GM19438 (cell line): ENCODE measurements around the gene HCFC1.

Source experiments
- ATAC-seq: cut with Tn5 transposase; IDR thresholded peaks from one replicate; pipeline ENCODE4 v1.9.1; 2021; ENCODE audit warnings: low read depth; ENCODE audit not compliant: unreplicated experiment

HCFC1 gene

DNA sequence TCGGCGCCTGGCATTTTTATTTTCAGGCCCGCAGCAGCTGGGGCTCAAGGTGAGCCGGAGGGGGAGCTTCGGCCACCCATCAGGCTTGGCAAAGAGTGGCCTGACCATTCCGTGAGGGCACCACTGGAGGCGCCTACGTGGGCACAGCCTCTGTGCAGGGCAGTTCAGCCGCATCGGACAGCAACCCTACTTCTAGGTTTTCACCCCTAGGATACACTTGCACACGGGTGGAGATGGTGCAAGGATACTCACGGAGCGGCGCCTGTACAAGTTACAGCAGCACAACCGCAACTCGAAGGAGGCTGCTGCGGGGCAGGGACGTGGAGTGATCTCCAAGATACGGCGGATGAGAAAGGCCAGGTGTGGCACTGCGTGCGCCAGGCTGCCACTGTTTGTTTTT is 10.8 kb downstream of the HCFC1 start:
- no peak for ATAC-seq

DNA sequence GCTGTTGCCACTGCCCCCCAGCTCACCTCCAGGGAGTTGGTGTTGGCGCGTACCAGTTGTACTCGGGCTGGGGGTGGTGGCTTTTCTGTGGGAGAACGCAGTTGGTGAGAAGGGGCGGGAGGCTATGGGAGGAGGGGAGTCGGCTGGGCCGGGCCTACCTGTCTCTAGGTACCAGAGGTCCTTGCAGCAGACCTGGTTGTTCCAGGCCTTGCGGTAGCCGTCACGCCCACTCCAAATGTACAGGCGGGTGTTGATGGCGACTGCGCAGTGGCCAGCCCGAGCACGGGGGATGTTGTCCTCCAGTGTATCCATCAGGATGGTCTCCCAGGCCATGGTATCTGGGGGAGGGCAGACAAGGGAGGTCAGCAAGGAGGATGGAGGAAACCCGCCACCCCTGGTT is 11.5 kb downstream of the HCFC1 start:
- no peak for ATAC-seq

DNA sequence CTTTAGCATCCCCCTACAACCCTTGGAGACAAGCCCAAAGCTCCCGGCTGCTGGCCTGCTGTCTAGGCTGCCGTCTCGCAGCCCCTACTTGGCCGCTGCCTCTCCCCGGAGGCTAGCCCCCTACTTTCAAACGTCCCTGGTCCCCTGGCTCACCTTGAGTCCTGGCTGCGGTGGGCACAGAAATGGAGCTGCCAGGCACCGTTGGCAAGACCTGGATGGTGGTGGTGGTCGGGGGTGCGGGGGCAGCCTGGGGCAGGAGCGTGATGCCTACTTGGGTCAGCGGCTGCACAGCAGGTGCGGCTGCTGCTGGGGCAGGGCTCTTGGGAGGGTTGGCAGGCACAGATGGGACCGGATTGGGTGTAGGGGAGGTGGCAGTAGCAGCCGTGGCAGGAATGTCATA is 12.0 kb downstream of the HCFC1 start:
- ATAC-seq = no peak

DNA sequence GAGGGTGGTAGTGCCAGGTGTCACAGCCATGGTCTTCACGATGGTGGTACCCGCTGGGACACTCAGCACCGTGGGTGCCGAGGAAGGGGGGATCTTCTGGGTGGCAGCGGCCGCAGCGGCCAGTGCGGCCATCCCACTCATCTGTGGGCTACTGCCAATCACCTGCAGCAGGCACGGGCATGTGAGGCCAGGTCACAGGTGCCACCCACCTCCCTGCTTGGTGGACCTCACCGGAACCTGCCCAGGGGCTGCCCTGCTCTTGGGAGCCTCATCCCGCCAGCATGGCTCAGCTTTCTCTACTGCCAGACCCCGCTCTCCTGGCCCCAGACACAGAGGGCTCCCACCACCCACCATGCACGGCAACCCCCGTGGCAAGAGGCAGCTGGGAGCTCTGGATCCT is 13.0 kb downstream of the HCFC1 start:
- no peak for ATAC-seq

DNA sequence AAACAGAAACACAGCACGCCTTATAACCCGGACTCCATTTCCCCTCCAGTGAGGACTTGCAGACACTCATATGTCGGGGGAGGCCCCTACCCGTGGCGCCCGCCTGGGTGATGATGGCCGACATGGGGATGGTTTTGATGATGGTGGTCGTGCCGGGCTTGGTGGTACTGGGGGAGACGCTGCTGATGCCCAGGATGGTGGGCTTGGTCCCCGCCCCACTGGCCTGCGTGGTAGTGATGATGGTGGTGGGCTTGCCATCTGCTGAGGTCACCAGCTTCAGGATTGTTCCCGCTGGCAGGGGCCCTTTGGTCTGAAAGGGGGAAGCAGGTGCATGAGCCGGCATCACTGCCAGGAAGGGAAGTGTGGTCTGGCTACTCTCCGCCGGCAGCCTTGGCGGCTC is 14.4 kb downstream of the HCFC1 start:
- no peak for ATAC-seq

DNA sequence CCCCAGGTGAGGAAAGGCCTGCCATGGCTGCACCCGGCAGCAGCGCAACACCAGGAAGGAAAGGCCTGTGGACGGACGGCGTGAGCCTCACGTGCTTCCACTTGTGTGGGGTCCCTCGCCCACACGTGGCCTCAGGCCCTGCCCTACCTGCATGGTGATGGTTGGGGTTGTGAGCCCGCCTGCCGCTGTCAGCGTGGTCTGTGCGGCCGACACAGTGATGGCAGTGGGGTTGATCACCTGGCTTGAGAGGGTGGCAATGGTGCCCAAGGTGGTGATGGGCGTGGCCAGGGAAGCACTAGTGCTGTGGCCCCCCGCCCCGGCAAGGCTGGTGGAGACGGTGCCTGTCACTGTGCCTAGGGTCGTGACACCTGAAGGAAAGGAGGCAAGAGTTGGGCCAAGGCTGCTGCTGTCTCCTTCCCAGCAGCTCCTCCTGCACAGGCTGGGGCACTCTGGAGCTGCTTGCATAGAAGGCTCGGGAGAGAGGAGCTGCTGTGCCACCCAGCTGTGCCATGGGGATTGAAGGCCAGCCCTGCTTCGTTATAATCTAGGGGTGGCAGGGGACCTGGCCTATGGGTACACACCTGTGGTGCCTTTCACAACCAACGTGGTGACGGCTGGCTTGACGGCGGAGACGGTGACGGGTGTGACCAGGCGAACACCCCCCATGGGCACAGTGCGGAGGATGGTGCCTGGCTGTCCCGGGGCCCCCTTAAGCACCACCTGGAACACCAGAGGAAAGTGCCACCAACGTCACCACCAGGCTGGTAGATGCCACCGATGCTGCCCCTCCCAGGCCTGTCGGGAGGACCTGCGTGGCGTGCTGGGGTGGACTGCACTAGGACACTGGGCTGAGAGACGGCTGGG is 15.3 kb downstream of the HCFC1 start:
- no peak for ATAC-seq

DNA sequence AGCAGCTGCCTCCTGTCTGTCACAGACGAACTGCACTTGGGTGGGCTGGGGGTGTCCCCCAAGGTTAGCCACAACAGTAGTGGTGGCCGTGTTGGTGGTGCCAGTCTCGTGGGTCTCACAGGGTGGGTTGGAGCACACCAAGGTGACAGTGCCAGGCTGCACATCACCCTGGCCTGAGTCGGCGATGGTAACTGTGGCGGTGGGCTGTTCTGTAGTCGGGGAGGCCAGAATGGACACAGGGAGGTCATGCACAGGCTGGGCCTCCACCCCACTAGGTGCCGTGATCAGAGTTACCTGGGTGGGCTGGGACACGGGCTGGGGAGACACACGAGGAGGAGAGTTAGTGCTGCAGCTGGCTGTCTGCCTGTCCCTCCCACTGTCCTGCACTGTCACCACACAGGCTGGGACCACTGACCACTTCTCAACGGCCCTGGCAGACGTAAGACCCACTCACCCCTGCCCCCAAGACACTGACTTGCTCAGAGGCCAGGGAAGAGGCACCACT is 16.3 kb downstream of the HCFC1 start:
- no peak for ATAC-seq

DNA sequence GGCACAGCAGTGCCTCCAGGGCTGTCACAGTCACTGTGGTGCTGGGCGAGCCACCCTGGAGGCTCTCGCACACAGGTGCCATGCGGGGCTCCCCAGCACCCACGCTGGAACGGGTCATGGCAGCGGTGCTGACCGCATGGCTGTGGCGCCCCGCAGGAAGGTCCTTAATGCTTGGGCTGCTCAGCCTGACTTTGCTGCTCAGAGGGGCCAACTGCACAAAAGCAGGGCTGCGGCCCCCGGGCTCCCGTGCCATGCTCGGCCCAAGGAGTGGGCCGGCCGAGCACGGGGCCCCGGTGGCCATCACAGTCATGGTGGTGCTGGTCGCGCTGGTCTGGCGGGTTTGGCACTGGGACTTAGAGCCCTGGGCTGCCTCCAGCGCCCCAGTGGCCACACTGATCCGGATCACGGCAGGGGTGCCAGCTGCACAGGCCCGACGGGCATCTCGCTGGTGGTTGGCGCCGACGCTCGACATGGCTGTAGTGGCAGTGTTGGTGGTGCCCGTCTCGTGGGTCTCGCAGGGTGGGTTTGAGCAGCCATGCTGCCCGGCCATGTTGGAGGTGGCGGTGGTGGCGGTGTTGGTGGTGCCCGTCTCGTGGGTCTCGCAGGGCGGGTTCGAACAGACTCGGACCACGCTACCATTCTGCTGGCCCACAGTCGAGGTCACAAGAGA is 16.9 kb downstream of the HCFC1 start:
- no peak for ATAC-seq

DNA sequence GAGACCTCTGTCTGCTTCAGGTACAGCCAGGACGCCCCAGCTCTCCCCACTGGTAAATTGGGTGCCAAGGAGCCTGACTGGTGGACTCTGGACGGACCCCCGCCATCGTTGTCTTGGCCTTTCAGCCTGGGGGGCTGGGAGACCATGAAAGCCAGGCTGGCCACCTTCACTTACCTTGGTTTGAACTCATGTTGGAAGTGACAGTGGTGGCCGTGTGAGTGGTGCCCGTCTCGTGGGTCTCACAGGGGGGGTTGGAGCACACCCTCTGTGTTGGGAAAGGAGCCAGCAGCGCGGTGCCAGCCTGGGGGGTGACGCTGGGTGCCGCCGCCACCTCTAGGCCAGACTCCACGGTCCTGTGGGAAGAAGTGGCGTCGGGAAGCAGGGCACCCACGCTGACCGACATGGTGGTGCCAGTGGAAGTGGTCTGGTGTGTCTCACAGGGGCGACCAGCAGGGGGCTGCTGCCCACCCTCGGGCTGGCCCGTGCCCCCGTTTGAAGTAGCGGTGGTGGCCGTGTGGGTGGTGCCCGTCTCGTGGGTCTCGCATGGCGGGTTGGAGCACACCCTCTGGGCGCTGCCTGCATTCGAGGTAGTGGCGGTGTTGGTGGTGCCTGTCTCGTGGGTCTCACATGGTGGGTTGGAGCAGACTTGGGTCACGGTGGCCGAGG is 17.6 kb downstream of the HCFC1 start:
- no peak for ATAC-seq

DNA sequence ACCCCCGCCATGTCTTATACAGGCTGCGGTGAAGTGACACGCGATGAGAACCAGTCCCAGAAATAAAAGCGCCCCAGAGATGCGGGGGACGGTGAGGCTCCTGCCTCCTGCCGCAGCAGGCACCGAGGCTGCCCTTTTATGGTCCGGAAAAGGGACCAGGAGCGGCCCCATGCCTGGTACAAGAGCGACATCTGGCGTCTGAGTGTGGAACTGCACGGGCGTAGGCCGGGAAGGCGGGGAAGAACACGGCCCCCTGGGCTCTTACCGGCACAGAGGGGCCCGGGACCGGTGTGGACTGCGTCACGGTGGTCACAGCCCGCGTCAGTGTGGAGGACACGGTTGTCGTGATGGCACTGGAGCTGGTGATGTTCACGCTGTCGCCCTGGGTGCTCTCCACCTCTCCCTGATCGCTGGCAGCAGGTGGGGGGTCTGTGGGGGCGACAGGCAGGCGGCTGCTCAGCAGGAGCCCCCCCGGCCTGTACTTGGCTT is 18.2 kb downstream of the HCFC1 start:
- peak; percentile 49 for ATAC-seq

DNA sequence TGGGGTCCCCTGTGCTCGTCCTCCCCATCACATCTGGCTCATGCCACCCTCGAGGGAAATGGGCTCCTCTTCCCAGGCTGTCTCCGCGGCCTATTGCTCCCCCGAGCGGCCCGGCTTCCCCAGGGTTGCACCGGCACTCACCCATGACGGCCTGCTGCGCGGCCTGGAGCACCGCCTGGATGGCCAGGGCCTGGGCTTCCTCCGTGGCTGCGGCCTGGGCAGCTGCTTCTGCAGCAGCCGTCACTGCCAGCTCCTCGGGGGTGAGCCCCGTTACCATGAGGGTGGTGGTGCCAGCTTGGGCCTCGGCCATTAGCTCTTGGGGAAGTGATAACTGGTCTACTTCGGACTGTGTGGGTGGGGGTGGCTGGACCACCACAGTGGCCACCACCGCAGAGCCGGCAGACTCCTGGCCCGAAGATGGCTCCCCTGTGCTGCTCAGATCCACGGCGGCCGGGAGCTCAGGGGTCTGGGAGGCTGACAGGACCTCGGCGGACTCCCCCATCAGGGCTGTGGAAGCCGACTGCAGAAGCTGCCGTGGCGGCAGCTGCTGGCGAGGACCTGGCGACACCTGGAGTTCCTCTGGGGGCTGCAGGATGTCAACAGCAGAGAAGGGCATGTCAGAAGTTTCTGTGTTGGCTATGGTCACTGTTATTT is 19.1 kb downstream of the HCFC1 start:
- no peak for ATAC-seq

DNA sequence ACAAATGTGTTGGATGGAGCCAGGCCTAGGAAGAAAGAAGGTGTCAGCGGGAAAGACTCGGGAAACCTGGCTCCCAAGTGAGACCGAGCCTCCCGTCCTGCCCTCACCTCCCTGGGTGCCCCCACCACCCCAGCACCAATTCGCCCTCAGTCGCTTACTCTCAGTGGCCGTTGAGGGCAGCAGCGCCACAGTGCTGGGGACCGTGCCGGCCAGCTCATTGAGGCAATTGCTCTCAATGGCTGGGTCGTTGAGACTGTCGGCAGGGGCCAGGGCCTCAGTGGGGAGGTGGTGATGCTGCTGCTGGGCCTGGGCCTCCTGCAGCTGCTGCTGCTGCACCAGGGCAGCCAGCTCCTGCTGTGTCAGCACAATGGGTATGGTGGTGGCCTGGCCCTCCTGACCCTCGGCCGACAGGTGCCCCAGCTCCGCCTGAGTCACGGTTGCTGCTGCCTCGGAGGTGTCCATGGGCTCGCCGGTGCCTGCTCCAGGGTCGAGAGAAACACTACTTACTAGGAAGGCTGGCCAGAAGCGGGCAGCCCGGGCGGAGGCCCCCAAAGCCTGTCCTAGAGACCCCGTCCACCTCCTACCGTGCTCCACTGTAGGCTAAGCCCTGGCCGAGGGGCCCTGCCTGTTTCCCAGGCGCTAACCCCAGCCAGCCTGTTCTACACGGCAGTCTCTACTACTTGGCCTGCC is 19.8 kb downstream of the HCFC1 start:
- ATAC-seq = no peak

DNA sequence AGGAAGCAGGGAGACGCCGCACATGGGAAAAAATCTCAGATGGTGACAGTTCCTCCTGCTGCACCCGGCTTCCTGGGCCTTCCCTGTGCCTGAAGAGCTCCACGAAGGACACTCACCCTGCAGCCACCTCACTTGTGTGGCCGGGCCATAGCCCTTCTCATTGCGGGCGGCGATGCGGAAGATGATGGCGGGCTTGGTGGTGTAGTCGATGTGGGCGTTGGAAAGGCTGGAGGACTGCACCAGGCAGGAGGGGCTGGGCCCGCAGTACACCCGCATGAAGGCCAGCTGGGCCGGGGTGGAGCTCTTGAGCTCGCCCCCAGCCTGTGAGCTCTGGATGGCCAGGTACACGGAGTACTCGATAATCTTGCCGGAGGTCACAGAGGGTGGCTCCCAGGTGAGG is 21.5 kb downstream of the HCFC1 start:
- ATAC-seq = no peak

DNA sequence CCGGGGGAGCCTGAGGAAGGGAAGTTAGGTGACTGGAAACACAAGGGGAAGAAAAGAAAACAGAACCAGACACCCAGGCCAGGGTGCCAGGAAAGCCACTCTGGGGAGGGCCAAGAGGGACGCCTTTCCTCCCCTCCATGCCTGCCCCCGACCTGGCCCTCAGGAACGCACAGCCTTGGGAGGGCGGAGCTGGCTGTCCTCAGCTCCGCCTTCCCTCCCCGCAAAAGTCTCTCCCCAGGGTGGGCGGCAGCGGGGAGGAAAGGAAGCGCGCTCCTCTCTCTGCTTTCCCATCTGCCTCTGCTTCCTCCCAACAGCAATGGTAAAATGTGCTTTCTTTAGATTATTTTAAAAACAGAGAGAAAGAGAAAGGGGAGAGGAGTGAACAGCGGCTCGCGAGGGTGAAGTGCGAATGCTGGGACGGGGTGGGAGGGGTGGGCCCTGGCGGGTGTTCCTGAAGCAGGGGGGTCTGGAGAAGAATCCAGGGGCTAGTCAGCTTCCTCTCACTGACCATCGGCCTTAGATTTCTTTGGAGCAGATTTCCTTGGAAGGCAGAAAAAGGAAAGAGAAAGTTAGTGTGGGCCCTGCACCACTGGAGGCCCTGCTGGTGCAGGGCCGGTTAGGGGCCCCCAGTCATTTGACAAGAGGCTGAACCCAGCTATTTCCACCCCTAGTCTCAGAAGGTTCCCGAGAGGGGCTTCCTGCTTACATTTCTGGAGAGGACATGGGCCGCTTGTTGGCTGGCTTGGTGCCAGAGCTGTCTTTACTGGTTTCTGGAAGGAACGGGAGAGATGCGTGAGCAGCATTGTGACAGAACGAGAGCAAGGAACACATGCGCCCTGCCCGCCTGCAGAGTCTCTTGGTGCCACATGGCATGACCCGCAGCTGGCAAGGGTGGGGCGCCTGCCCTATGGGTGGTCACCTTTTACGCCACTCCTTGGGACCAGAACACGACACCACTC is 22.5 kb downstream of the HCFC1 start:
- ATAC-seq = no peak

DNA sequence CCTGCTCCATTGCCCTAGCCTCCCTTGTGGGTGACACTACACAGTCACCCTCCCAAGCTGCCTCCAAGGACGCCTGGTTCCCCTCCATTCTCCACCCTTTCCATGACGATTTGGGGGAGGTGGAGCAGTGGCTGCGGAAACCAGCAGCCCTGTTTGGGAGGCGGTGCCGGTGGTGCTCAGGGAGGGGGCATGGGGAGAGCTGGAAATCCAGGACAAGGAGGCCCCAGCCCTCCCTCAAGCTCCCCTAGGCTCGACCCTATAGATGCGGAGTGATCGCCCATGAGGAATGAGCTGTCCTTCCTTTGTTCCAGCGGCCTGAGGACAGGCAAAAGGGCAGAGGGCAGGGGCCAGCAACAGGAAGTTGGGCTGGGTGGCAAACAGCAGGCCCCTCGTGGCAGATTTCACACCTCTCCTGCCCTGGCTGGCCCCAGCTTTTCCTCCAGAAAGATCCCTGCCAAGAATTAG is 23.6 kb downstream of the HCFC1 start:
- no peak for ATAC-seq

DNA sequence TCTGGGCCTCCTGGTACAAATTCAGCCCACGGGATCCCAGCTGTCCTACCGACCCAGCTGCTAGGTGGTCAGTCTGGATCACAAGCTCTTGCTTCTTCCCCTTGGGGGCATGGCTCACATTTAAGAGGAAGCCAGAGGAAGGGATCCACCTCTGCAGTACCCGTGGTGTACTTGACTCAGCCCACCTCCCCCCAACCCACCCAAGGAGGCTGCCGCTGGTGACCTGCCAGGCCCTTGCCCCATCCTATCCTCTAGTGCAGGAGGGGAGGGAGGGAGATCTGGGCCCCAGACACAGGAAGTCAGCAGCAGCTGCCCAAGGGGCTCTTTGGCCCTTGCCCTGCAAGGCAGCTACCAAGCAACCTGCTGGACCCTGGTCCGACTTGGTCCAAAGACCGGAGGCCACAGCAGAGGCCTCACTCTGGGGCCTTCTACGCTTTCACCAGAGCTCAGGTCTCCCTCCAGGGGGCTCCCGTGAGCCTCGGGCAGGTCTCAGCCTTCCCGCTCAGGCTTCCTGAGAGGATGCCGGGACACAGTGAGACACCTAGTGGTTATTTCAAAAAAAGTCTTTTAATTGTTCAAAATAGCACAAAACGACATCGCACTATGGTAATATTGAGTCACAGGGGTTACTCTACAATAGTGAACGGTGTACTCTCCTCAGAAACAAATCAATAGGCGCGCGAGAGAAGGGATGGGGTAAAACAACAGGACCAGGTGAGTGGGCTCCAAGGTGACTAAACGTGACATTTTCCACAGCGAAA is 24.4 kb downstream of the HCFC1 start:
- no peak for ATAC-seq

DNA sequence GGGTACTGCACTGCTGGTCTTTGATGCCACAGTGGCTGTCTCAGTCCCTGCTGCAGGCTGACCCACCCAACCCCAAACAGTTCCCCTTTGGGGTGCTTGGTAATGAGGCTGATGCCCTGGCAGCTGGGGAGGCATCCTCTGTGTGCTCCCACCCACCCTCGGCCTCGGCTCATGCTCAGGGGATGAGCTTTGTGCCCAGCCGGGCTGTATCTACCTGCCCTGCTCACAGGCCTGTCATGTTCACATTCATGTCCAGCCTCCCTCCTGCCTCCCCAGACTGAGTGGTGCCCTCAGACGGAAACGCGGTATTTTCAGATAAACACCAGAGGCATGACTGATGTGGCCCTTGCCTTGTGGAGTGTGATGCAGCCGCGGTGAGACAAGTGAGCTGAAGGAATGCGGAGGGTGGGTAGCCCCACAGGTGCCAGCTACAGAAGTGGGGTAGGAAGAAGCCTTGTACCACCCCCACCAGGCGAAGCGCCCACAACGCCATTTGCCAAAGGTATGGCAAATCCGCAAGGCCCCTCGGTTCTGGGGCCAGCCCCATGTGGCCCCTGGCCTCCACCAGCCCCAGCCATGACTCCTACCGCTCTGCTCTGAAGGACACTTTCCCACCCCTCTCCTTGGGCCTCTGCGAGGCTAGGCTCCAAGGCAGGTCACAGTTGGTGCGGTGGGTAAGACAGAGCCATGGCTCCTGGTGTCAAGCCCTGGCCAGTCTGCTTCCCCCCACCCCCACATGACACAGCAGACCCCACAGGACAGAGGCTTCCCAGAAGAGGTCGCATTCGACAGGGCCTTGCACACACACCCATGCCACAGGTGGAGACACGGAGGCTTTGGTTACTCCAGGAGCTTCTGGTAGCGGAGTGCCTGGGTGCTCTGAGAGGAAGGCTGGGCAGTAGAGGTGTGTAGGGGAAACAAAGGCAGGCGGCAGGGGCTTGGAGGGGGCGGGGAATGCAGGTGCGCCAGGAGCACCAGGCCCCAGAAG is 25.4 kb downstream of the HCFC1 start:
- no peak for ATAC-seq
